ENCODE results near the gene ACOXL.
A peak's percentile ranks its signal among the peaks of the same experiment; 100 is the strongest.
"Not testable (repeated sequence)": the region's sequence is repeated elsewhere in the genome, so short reads cannot be mapped to it uniquely, and the experiment has no call there.

ACOXL gene

GRCh38 chr2:110732422-110733413 lies at the start of gene ACOXL:
ACOXL (plus strand) TSS chr2:110732573; CDS start chr2:110768390, 35,817 bp downstream.
- peak; percentile 48 for DNase-seq

GRCh38 chr2:110682872-110683271 lies 49.5 kb upstream of the ACOXL start:
- DNase-seq: no peak

GRCh38 chr2:110687775-110688484 lies 44.4 kb upstream of the ACOXL start:
- not testable (repeated sequence) for DNase-seq

- no peak for DNase-seq
Measured at GRCh38 chr2:110688594-110689091, 43.7 kb upstream of the ACOXL start.

GRCh38 chr2:110690083-110690965 lies 42.0 kb upstream of the ACOXL start:
- no peak for DNase-seq

- DNase-seq: no peak
Measured at GRCh38 chr2:110691612-110692258, 40.6 kb upstream of the ACOXL start.

- peak; percentile 29 for DNase-seq
Measured at GRCh38 chr2:110695146-110695898, 37.1 kb upstream of the ACOXL start.

GRCh38 chr2:110698253-110698652 lies 34.1 kb upstream of the ACOXL start:
- DNase-seq: not testable (repeated sequence)

GRCh38 chr2:110702514-110703380 lies 29.6 kb upstream of the ACOXL start:
- no peak for DNase-seq

- DNase-seq: no peak
Measured at GRCh38 chr2:110707386-110707965, 24.9 kb upstream of the ACOXL start.

GRCh38 chr2:110708455-110708854 lies 23.9 kb upstream of the ACOXL start:
- DNase-seq: no peak

GRCh38 chr2:110712737-110713136 lies 19.6 kb upstream of the ACOXL start:
- DNase-seq: no peak

- DNase-seq: no peak
Measured at GRCh38 chr2:110713513-110714362, 18.6 kb upstream of the ACOXL start.

- DNase-seq: no peak
Measured at GRCh38 chr2:110714452-110715224, 17.7 kb upstream of the ACOXL start.

GRCh38 chr2:110716959-110717645 lies 15.3 kb upstream of the ACOXL start:
- no peak for DNase-seq

GRCh38 chr2:110717734-110718133 lies 14.6 kb upstream of the ACOXL start:
- no peak for DNase-seq

- DNase-seq: no peak
Measured at GRCh38 chr2:110718382-110718781, 14.0 kb upstream of the ACOXL start.
